ENCODE measurements around the gene EXTL2.
"Not testable (repeated sequence)": the region's sequence is repeated elsewhere in the genome, so short reads cannot be mapped to it uniquely, and the experiment has no call there.

EXTL2 gene

GRCh38 chr1:100860397-100860991 lies 34.1 kb downstream of the EXTL2 start:
- no peak for DNase-seq (ENCODE audit: low read depth in 1 of 2, low spot score in 1 of 2)

- DNase-seq (ENCODE audit: low read depth in 1 of 2, low spot score in 1 of 2), result not testable (repeated sequence)
Measured at GRCh38 chr1:100855116-100855515, 39.5 kb downstream of the EXTL2 start.

- DNase-seq (ENCODE audit: low read depth in 1 of 2, low spot score in 1 of 2), result no peak
Measured at GRCh38 chr1:100852976-100853375, 41.7 kb downstream of the EXTL2 start.

- no peak for DNase-seq (ENCODE audit: low read depth in 1 of 2, low spot score in 1 of 2)
Measured at GRCh38 chr1:100851726-100852125, 42.9 kb downstream of the EXTL2 start.

GRCh38 chr1:100847361-100848082 lies 47.1 kb downstream of the EXTL2 start:
- DNase-seq (ENCODE audit: low read depth in 1 of 2, low spot score in 1 of 2), result no peak

GRCh38 chr1:100843160-100843559 lies 51.5 kb downstream of the EXTL2 start:
- DNase-seq (ENCODE audit: low read depth in 1 of 2, low spot score in 1 of 2), result not testable (repeated sequence)

GRCh38 chr1:100835866-100836842 lies 58.5 kb downstream of the EXTL2 start:
- DNase-seq (ENCODE audit: low read depth in 1 of 2, low spot score in 1 of 2), result no peak

GRCh38 chr1:100834777-100835660 lies 59.6 kb downstream of the EXTL2 start:
- DNase-seq (ENCODE audit: low read depth in 1 of 2, low spot score in 1 of 2), result no peak

GRCh38 chr1:100832694-100833428 lies 61.8 kb downstream of the EXTL2 start:
- DNase-seq (ENCODE audit: low read depth in 1 of 2, low spot score in 1 of 2), result no peak

GRCh38 chr1:100825666-100826065 lies 69.0 kb downstream of the EXTL2 start:
- DNase-seq (ENCODE audit: low read depth in 1 of 2, low spot score in 1 of 2), result not testable (repeated sequence)
